A673 (cell line): ENCODE data around the gene CBX1. TPM values are rescaled to one million over a fixed set of nuclear protein-coding genes. Genes with fewer than 3 reads are reported as not detected.

Experiments used
- BruUV-seq: library from RNA; stranded (reverse); fragments of 400-500 nt; replicated peaks from 2 replicates; lab custom pipeline; 2021; lab: Mats Ljungman, UMichigan
- CTCF ChIA-PET: fragments of 300-600 bp; sonication (Branson Sonifier 250); formaldehyde crosslinking; loops from one replicate; lab custom pipeline; 2022; ENCODE audit warnings: antibody characterized with exemption; lab: Charles Lee
- POLR2A ChIA-PET: fragments of 300-600 bp; sonication (Branson Sonifier 250); formaldehyde crosslinking; loops from one replicate; lab custom pipeline; 2022; ENCODE audit warnings: antibody characterized with exemption; ENCODE audit not compliant: low non-redundant PET; lab: Charles Lee
- DNase-seq: peaks from one replicate; pipeline ENCODE4 v3.0.0-alpha.2; 2015; ENCODE audit warnings: low spot score
- H3K27ac ChIP-seq: fragments of 200-600 bp; sonication (generic); 2 replicates; pipeline ENCODE4 v1.5.1; 2016; ENCODE audit warnings: mixed run types, low read depth, mild to moderate bottlenecking, mixed read lengths, antibody characterized with exemption, low read length; ENCODE audit not compliant: poor library complexity, severe bottlenecking
- H3K27me3 ChIP-seq: fragments of 200-600 bp; sonication (generic); replicated peaks from 2 replicates; pipeline ENCODE4 v1.6.1; 2017; ENCODE audit warnings: mixed run types, low read depth, mild to moderate bottlenecking, mixed read lengths, antibody characterized with exemption, low read length; ENCODE audit not compliant: insufficient read depth, poor library complexity
- H3K36me3 ChIP-seq: fragments of 200-600 bp; sonication (generic); 2 replicates; pipeline ENCODE4 v1.6.1; 2016; ENCODE audit warnings: mixed run types, mild to moderate bottlenecking, mixed read lengths, antibody characterized with exemption, low read length; ENCODE audit not compliant: insufficient read depth, poor library complexity, severe bottlenecking
- H3K4me1 ChIP-seq: fragments of 200-600 bp; sonication (generic); 2 replicates; pipeline ENCODE4 v1.6.1; 2017; ENCODE audit warnings: mixed run types, mild to moderate bottlenecking, mixed read lengths, antibody characterized with exemption, low read length; ENCODE audit not compliant: insufficient read depth, poor library complexity, severe bottlenecking
- H3K4me3 ChIP-seq: fragments of 200-600 bp; sonication (generic); 2 replicates; pipeline ENCODE4 v1.5.1; 2016; ENCODE audit warnings: low read depth, mixed run types, mild to moderate bottlenecking, mixed read lengths, low read length; ENCODE audit not compliant: poor library complexity, severe bottlenecking
- H3K9me3 ChIP-seq: fragments of 200-600 bp; sonication (generic); 2 replicates; pipeline ENCODE4 v1.6.1; 2016; ENCODE audit warnings: mixed run types, low read depth, mild to moderate bottlenecking, mixed read lengths, antibody characterized with exemption, low read length; ENCODE audit not compliant: poor library complexity, severe bottlenecking
- CTCF ChIP-seq: fragments of 300-800, 200-600 bp; sonication (generic); conservative IDR thresholded peaks from 2 replicates; pipeline ENCODE4 v1.5.1; 2017; ENCODE audit warnings: low read depth, mild to moderate bottlenecking, antibody characterized with exemption, low read length, moderate library complexity, mixed read lengths
- EZH2 ChIP-seq: fragments of 200-600 bp; sonication (generic); IDR thresholded peaks from 2 replicates; pipeline ENCODE4 v1.6.1; 2017; ENCODE audit warnings: borderline replicate concordance, low read depth, mild to moderate bottlenecking, mixed read lengths, antibody characterized with exemption, low read length; ENCODE audit not compliant: poor library complexity, severe bottlenecking
- intact Hi-C: fragments of 100-400 bp; cut with micrococcal nuclease; formaldehyde crosslinking; loops from one replicate; pipeline ENCODE4 v1.10.0; 2022; ENCODE audit not compliant: unreplicated experiment
- total RNA-seq: library from RNA; stranded (reverse); gene quantifications from 2 replicates; pipeline ENCODE4 v1.2.3, GENCODE V29; 2021

Gene CBX1
- total RNA-seq, 1 experiment from 2014 or later: 121 TPM

GRCh38 chr17:48059125-48059668, 42.1 kb downstream of the CBX1 start:
- H3K27me3 ChIP-seq: no peaks in the 10 kb centered on the region
- DNase-seq: no peak
- H3K9me3 ChIP-seq: no peaks in the 10 kb centered on the region
- H3K36me3 ChIP-seq: peaks cover 78% of the 10 kb centered on the region
- H3K4me1 ChIP-seq: peaks cover 22% of the 10 kb centered on the region
- intact Hi-C loops: no loop called here
- H3K4me3 ChIP-seq: no peak overlapping the region
- peak overlapping the region; percentile 98 for H3K27ac ChIP-seq
- TF ChIP-seq EZH2: no peak
- TF ChIP-seq CTCF: no peak
- ChIA-PET POLR2A (no interaction called here), CTCF (no interaction called here)
- BruUV-seq: no TSS peak

- Histone ChIP-seq H3K27ac (peak overlapping the region; percentile 98), H3K36me3 (peaks cover 74% of the 10 kb centered on the region), H3K4me1 (peaks cover 29% of the 10 kb centered on the region), H3K4me3 (no peak overlapping the region), H3K9me3 (no peaks in the 10 kb centered on the region), H3K27me3 (no peaks in the 10 kb centered on the region)
- ChIA-PET POLR2A (interaction anchor here (0.8 kb wide), 1 partner anchor 10 kb away, joined by 4 read pairs; the partner anchor contains the start of gene NFE2L1), CTCF (interaction anchor here (0.6 kb wide), 1 partner anchor 75 kb away, joined by 3 read pairs; no protein-coding TSS in a partner anchor)
- no peak for DNase-seq
- TF ChIP-seq CTCF (no peak), EZH2 (no peak)
- no TSS peak for BruUV-seq
- intact Hi-C loops: no loop called here
Observed at GRCh38 chr17:48058393-48059124, 42.7 kb downstream of the CBX1 start.

GRCh38 chr17:48057626-48058025, 43.7 kb downstream of the CBX1 start:
- intact Hi-C loops: no loop called here
- Histone ChIP-seq H3K4me1 (peaks cover 38% of the 10 kb centered on the region), H3K4me3 (no peak overlapping the region), H3K27me3 (no peaks in the 10 kb centered on the region), H3K27ac (peak overlapping the region; percentile 98), H3K36me3 (peaks cover 67% of the 10 kb centered on the region), H3K9me3 (no peaks in the 10 kb centered on the region)
- ChIA-PET CTCF (no interaction called here), POLR2A (interaction anchor here (0.6 kb wide), 1 partner anchor 31 kb away, joined by 4 read pairs; no protein-coding TSS in a partner anchor)
- TF ChIP-seq EZH2 (no peak), CTCF (no peak)
- no TSS peak for BruUV-seq
- no peak for DNase-seq
